B cell (primary cell): Measurements from ENCODE around the gene TRAP1. TPM values are rescaled to one million over a fixed set of nuclear protein-coding genes. Genes with fewer than 3 reads are reported as not detected.

ENCODE experiments used
- ATAC-seq: fragments of 200-7000 bp; cut with Tn5 transposase; one replicate; pipeline ENCODE4 v1.10.0; 2021; ENCODE audit warnings: low read depth, mild to moderate bottlenecking, moderate number of reproducible peaks, moderate library complexity
- CTCF ChIA-PET: fragments of 350-600 bp; sonication (Branson Sonifier 250); formaldehyde crosslinking; loops from one replicate; lab custom pipeline; 2021; ENCODE audit warnings: antibody characterized with exemption, inconsistent platforms; lab: Charles Lee
- POLR2A ChIA-PET: fragments of 350-600 bp; sonication (Branson Sonifier 250); formaldehyde crosslinking; loops from one replicate; lab custom pipeline; 2021; ENCODE audit warnings: antibody characterized with exemption; lab: Charles Lee
- DNase-seq: peaks from one replicate; pipeline ENCODE4 v3.0.0; 2013
- H2AFZ ChIP-seq: 2 replicates; pipeline ENCODE4 v1.6.1; 2012; ENCODE audit warnings: mild to moderate bottlenecking, low read depth, low read length; ENCODE audit not compliant: insufficient read depth, poor library complexity, severe bottlenecking
- H3K27ac ChIP-seq, 2 donors: 1 replicate in 1 of 2; 2 replicates in 1 of 2; pipeline ENCODE4 v1.5.1; 2012 to 2013; ENCODE audit warnings: low read length in 2 of 2, mild to moderate bottlenecking in 2 of 2, moderate library complexity in 1 of 2
- H3K27me3 ChIP-seq, 4 experiments: fragments of 200-600 bp in 1 of 4; sonication (generic) in 1 of 4; replicated peaks in 1 of 4; 1 replicate in 2 of 4; 2 replicates in 2 of 4; pipeline versions ENCODE4 v1.6.1 to v1.7.0; 2013 to 2016; ENCODE audit warnings: low read length in 3 of 4, mild to moderate bottlenecking in 2 of 4, mixed read lengths in 1 of 4, moderate library complexity in 1 of 4; ENCODE audit not compliant: insufficient read depth in 4 of 4, control insufficient read depth in 3 of 4; ENCODE audit errors: control extremely low read depth in 1 of 4
- H3K36me3 ChIP-seq, 2 experiments: replicated peaks in 1 of 2; 1 replicate in 1 of 2; 2 replicates in 1 of 2; pipeline versions ENCODE4 v1.6.1 to v1.7.1; 2013; ENCODE audit warnings: low read length in 1 of 2; ENCODE audit not compliant: insufficient read depth in 2 of 2, control insufficient read depth in 1 of 2; ENCODE audit errors: control extremely low read depth in 1 of 2, extremely low read depth in 1 of 2
- H3K4me1 ChIP-seq, 2 donors: fragments of 200-600 bp in 1 of 2; sonication (generic) in 1 of 2; 1 replicate in 1 of 2; 2 replicates in 1 of 2; pipeline versions ENCODE4 v1.5.1 to v1.6.1; 2013 to 2017; ENCODE audit warnings: low read length in 2 of 2; ENCODE audit not compliant: control insufficient read depth in 2 of 2, insufficient read depth in 2 of 2
- H3K4me2 ChIP-seq: replicated peaks from 2 replicates; pipeline ENCODE3; 2012; ENCODE audit warnings: mild to moderate bottlenecking, low read depth, low read length; ENCODE audit not compliant: poor library complexity, severe bottlenecking
- H3K4me3 ChIP-seq, 5 experiments: fragments of 200-600 bp in 1 of 5; sonication (generic) in 1 of 5; 1 replicate in 3 of 5; 2 replicates in 2 of 5; pipeline versions ENCODE4 v1.5.1 to v1.7.0; 2011 to 2016; ENCODE audit warnings: low read length in 4 of 5, mild to moderate bottlenecking in 4 of 5, low read depth in 2 of 5, control low read depth in 1 of 5, moderate library complexity in 1 of 5; ENCODE audit not compliant: insufficient read depth in 1 of 5; ENCODE audit errors: control extremely low read depth in 1 of 5, extremely low read depth in 1 of 5
- H3K79me2 ChIP-seq: fragments of 200-600 bp; sonication (generic); one replicate; pipeline ENCODE4 v1.6.0; 2016; ENCODE audit warnings: low read length; ENCODE audit not compliant: control insufficient read depth, insufficient read depth
- H3K9ac ChIP-seq: fragments of 200-600 bp; sonication (generic); 2 replicates; pipeline ENCODE4 v1.6.1; 2017; ENCODE audit warnings: mild to moderate bottlenecking, low read length, moderate library complexity
- H3K9me3 ChIP-seq, 3 donors: one replicate each; pipeline versions ENCODE4 v1.6.1 to v1.7.1; 2013; ENCODE audit warnings: low read length in 2 of 3; ENCODE audit not compliant: control insufficient read depth in 2 of 3, insufficient read depth in 1 of 3; ENCODE audit errors: control extremely low read depth in 1 of 3
- H4K20me1 ChIP-seq: 2 replicates; pipeline ENCODE4 v1.6.0; 2012; ENCODE audit warnings: mild to moderate bottlenecking, low read length; ENCODE audit not compliant: insufficient read depth, control insufficient read depth, poor library complexity, severe bottlenecking
- H3K27ac Mint-ChIP-seq: one replicate; pipeline ENCODE4 v1.8.0; 2021; ENCODE audit warnings: mixed read lengths
- H3K27me3 Mint-ChIP-seq: one replicate; pipeline ENCODE4 v1.8.0; 2021; ENCODE audit warnings: mixed read lengths
- H3K4me1 Mint-ChIP-seq: one replicate; pipeline ENCODE4 v1.8.0; 2021; ENCODE audit warnings: mixed read lengths
- H3K4me3 Mint-ChIP-seq: one replicate; pipeline ENCODE4 v1.8.0; 2021; ENCODE audit warnings: mixed read lengths
- H3K9me3 Mint-ChIP-seq: one replicate; pipeline ENCODE4 v1.8.0; 2022; ENCODE audit warnings: mixed read lengths; ENCODE audit not compliant: insufficient read depth
- CTCF ChIP-seq: fragments of 200-600 bp; IDR thresholded peaks from one replicate; pipeline ENCODE4 v1.8.0; 2022; ENCODE audit warnings: antibody characterized with exemption, mild to moderate bottlenecking
- EZH2 ChIP-seq: IDR thresholded peaks from 2 replicates; pipeline ENCODE4 v1.6.1; 2012; ENCODE audit warnings: borderline replicate concordance, low read depth, mild to moderate bottlenecking, moderate library complexity, low read length; ENCODE audit not compliant: insufficient read depth, poor library complexity, severe bottlenecking
- WGBS: methylation state at CpG from one replicate; pipeline ENCODE4 v1.1.5; 2013; ENCODE audit warnings: missing lambda C conversion rate; ENCODE audit not compliant: insufficient coverage; 5-methylcytosine and 5-hydroxymethylcytosine counted together
- intact Hi-C: fragments of 100-400 bp; cut with micrococcal nuclease; formaldehyde crosslinking; loops from one replicate; pipeline ENCODE4 v1.10.0; 2022
- polyA plus RNA-seq: library from polyadenylated mRNA; depleted of rRNA; stranded (reverse); fragments of >200 nt; gene quantifications from 2 replicates; pipeline ENCODE4 v1.2.3, GENCODE V29; 2012
- total RNA-seq, 2 donors: library from RNA; stranded (reverse); fragments of 120-200 nt in 1 of 2; gene quantifications; 1 replicate in 1 of 2; 2 replicates in 1 of 2; pipeline versions ENCODE4 v1.2.3 to v1.2.4, GENCODE V29; 2013 to 2022

The TRAP1 gene
- total and polyA plus RNA-seq, 2 donors (not counting 1 experiment from before 2014, with no cell fraction given), result 51.1 to 88.4 TPM

- Mint-ChIP-seq H3K27me3 (no peaks in the 10 kb centered on the region), H3K9me3 (no peaks in the 10 kb centered on the region), H3K27ac (no peak overlapping the region), H3K4me3 (no peak overlapping the region), H3K4me1 (no peaks in the 10 kb centered on the region)
- no peak for DNase-seq
- no peak for ATAC-seq
- intact Hi-C loops, result no loop called here
- Histone ChIP-seq H3K36me3 (peaks cover 9 to 90% of the 10 kb centered on the region in 2 experiments), H3K9ac (no peak overlapping the region), H3K79me2 (peaks cover 37% of the 10 kb centered on the region), H3K4me2 (no peak overlapping the region), H3K27me3 (no peaks in the 10 kb centered on the region), H2AFZ (no peak overlapping the region), H3K4me1 (no peaks in the 10 kb centered on the region), H3K9me3 (no peaks in the 10 kb centered on the region), H3K27ac (no peak overlapping the region), H3K4me3 (no peak overlapping the region), H4K20me1 (peaks cover 34% of the 10 kb centered on the region)
- TF ChIP-seq CTCF, result no peak
- no peak for TF ChIP-seq EZH2
- 100% methylated on average over 1 of the region's 8 CpGs for whole genome bisulfite sequencing
- CTCF ChIA-PET, result interaction anchor here (0.6 kb wide), 1 partner anchor 134 kb away, joined by 3 read pairs; no protein-coding TSS in a partner anchor
- POLR2A ChIA-PET, result no interaction called here
Observed at GRCh38 chr16:3738541-3738940, 21.2 kb upstream of the TRAP1 start.

- no peaks in the 10 kb centered on the region for H3K4me1 Mint-ChIP-seq
- ATAC-seq (no peak), DNase-seq (no peak)
- Histone ChIP-seq H3K9ac (no peak overlapping the region), H4K20me1 (peaks cover 34% of the 10 kb centered on the region), H3K27me3 (no peaks in the 10 kb centered on the region), H2AFZ (no peak overlapping the region), H3K4me2 (no peak overlapping the region), H3K9me3 (no peaks in the 10 kb centered on the region), H3K36me3 (peaks cover 9 to 89% of the 10 kb centered on the region in 2 experiments), H3K4me3 (no peak overlapping the region), H3K4me1 (no peaks in the 10 kb centered on the region), H3K79me2 (peaks cover 35% of the 10 kb centered on the region), H3K27ac (no peak overlapping the region)
- ChIA-PET POLR2A (no interaction called here), CTCF (interaction anchor here (0.6 kb wide), 1 partner anchor 134 kb away, joined by 3 read pairs; no protein-coding TSS in a partner anchor)
- no peak for TF ChIP-seq CTCF
- no peak for TF ChIP-seq EZH2
- H3K27ac Mint-ChIP-seq, result no peak overlapping the region
- H3K9me3 Mint-ChIP-seq, result no peaks in the 10 kb centered on the region
- no peak overlapping the region for H3K4me3 Mint-ChIP-seq
- no CpG with 5 or more reads among the region's 5 CpGs for WGBS
- H3K27me3 Mint-ChIP-seq, result no peaks in the 10 kb centered on the region
- intact Hi-C loops, result no loop called here
Observed at GRCh38 chr16:3738128-3738527, 20.8 kb upstream of the TRAP1 start.
